Aorta (tissue), 5 donors: ENCODE measurements around the gene B4GALT7. TPM values are rescaled to one million over a fixed set of nuclear protein-coding genes. Genes with fewer than 3 reads are reported as not detected.
"Not testable (repeated sequence)": the region's sequence is repeated elsewhere in the genome, so short reads cannot be mapped to it uniquely, and the experiment has no call there.

Experiments
- ATAC-seq: fragments of 200-7000 bp; cut with Tn5 transposase; one replicate; pipeline ENCODE4 v1.9.1; 2022; ENCODE audit warnings: moderate library complexity; ENCODE audit not compliant: low FRiP score
- DNase-seq, 2 donors: peaks; one replicate each; pipeline ENCODE4 v3.0.0-alpha.2; 2020
- H3K27ac ChIP-seq, 2 donors: one replicate each; pipeline ENCODE4 v1.5.1; 2013; ENCODE audit warnings: low read length in 2 of 2, mild to moderate bottlenecking in 2 of 2, moderate library complexity in 2 of 2, control low read depth in 1 of 2, inconsistent platforms in 1 of 2, low read depth in 1 of 2
- H3K27me3 ChIP-seq, 2 donors: one replicate each; pipeline ENCODE4 v1.6.1; 2013; ENCODE audit warnings: control low read depth in 1 of 2, low read length in 1 of 2, mild to moderate bottlenecking in 1 of 2, moderate library complexity in 1 of 2; ENCODE audit not compliant: insufficient read depth in 2 of 2, control insufficient read depth in 1 of 2
- H3K36me3 ChIP-seq, 2 donors: one replicate each; pipeline ENCODE4 v1.6.1; 2013; ENCODE audit warnings: control low read depth in 1 of 2, low read length in 1 of 2, mild to moderate bottlenecking in 1 of 2; ENCODE audit not compliant: insufficient read depth in 2 of 2, control insufficient read depth in 1 of 2
- H3K4me1 ChIP-seq, 2 donors: one replicate each; pipeline ENCODE4 v1.6.1; 2013; ENCODE audit warnings: low read length in 2 of 2, control low read depth in 1 of 2, mild to moderate bottlenecking in 1 of 2, moderate library complexity in 1 of 2; ENCODE audit not compliant: insufficient read depth in 2 of 2, control insufficient read depth in 1 of 2
- H3K4me3 ChIP-seq, 2 donors: one replicate each; pipeline ENCODE4 v1.5.1; 2013; ENCODE audit warnings: low read length in 2 of 2, control low read depth in 1 of 2, mild to moderate bottlenecking in 1 of 2
- H3K9me3 ChIP-seq: one replicate; pipeline ENCODE4 v1.6.1; 2013; ENCODE audit warnings: mild to moderate bottlenecking, low read length; ENCODE audit not compliant: control insufficient read depth
- WGBS, 2 donors: extraction: QIAGEN DNeasy Blood & Tissue Kit; methylation state at CpG; one replicate each; pipeline ENCODE4 v1.1.7; 2013; 5-methylcytosine and 5-hydroxymethylcytosine counted together
- intact Hi-C, 2 donors: fragments of 100-400 bp; cut with DNase I; formaldehyde crosslinking; loops; one replicate each; pipeline versions ENCODE4 v1.14.2 to v1.15.0; 2022
- polyA plus RNA-seq, 2 donors: library from polyadenylated mRNA; stranded (reverse); fragments of 200-250 nt; gene quantifications; one replicate each; pipeline ENCODE4 v1.2.3, GENCODE V29; 2013
- total RNA-seq, 2 donors: library from RNA; stranded (reverse); fragmentation: NEBNext Ultra II Directional; extraction: Animal tissue kit (Norgen Biotek cat#: 25700); gene quantifications; one replicate each; pipeline ENCODE4 v1.2.1, GENCODE V29; 2021
- donor health status: healthy with polysubstance abuse.
- donor health status: Bipolar disorder and iron deficiency.
- donor health status: DM: no; HTN: no; CAD: no.
- donor health status: DM: no; HTN: no; CAD: no.
- donor health status: DM: yes; HTN: yes; CAD: no.

The B4GALT7 gene
- total and polyA plus RNA-seq, 4 donors = 18.9 to 36.8 (median 20.8) TPM

- H3K9me3 ChIP-seq, H3K4me3 ChIP-seq, ATAC-seq, H3K36me3 ChIP-seq, H3K27ac ChIP-seq, intact Hi-C loops, H3K27me3 ChIP-seq, DNase-seq, H3K4me1 ChIP-seq: not testable (repeated sequence)
- 97% methylated on average over 3 of the region's 3 CpGs for WGBS, 2 donors
These were observed 35.0 kb downstream of the B4GALT7 start for GRCh38 chr5:177634912-177635311.

GRCh38 chr5:177645462-177645861 is 45.5 kb downstream of the B4GALT7 start:
- H3K27ac ChIP-seq, intact Hi-C loops, H3K27me3 ChIP-seq, H3K4me1 ChIP-seq, H3K9me3 ChIP-seq, H3K4me3 ChIP-seq, DNase-seq, ATAC-seq, H3K36me3 ChIP-seq: not testable (repeated sequence)
- WGBS, 2 donors = no CpG with 5 or more reads among the region's 1 CpG

GRCh38 chr5:177651235-177651634 is 51.3 kb downstream of the B4GALT7 start:
- WGBS, 2 donors = 97 to 100% methylated on average over 1 to 2 of the region's 2 CpGs
- H3K4me1 ChIP-seq, H3K27ac ChIP-seq, H3K9me3 ChIP-seq, H3K4me3 ChIP-seq, H3K27me3 ChIP-seq, DNase-seq, intact Hi-C loops, H3K36me3 ChIP-seq, ATAC-seq: not testable (repeated sequence)

- ATAC-seq = not testable (repeated sequence)
These were observed 57.9 kb downstream of the B4GALT7 start for GRCh38 chr5:177657846-177658245.

GRCh38 chr5:177658542-177658941 is 58.6 kb downstream of the B4GALT7 start:
- WGBS, 2 donors = 62 to 91% methylated on average over 3 of the region's 3 CpGs
- ATAC-seq, H3K4me3 ChIP-seq, H3K36me3 ChIP-seq, DNase-seq, intact Hi-C loops, H3K27ac ChIP-seq, H3K4me1 ChIP-seq, H3K9me3 ChIP-seq, H3K27me3 ChIP-seq: not testable (repeated sequence)

More at GRCh38 chr5:177657846-177658245, 57.9 kb downstream of the B4GALT7 start:
- H3K4me1 ChIP-seq, intact Hi-C loops, H3K36me3 ChIP-seq, H3K9me3 ChIP-seq, H3K27me3 ChIP-seq, DNase-seq, H3K27ac ChIP-seq, H3K4me3 ChIP-seq: not testable (repeated sequence)
- 46% methylated on average over 2 of the region's 2 CpGs for WGBS, 2 donors

Other genes with a start within 250 kb of the B4GALT7 start
- gene LMAN2, start 248.5 kb upstream of the B4GALT7 start, total RNA-seq = 10 to 100 TPM; 86.2 to 89.0 TPM
- 100 to 1,000 TPM; 142 to 145 TPM for gene LMAN2, start 248.5 kb upstream of the B4GALT7 start, polyA plus RNA-seq
- gene RGS14, start 242.2 kb upstream of the B4GALT7 start, total RNA-seq = 10 to 100 TPM in 1 of 2 donors, 1 to 10 TPM in 1; 8.8 to 15.0 TPM
- 1 to 10 TPM; 5.7 to 9.4 TPM for gene RGS14, start 242.2 kb upstream of the B4GALT7 start, polyA plus RNA-seq
- gene SLC34A1, start 215.7 kb upstream of the B4GALT7 start, total RNA-seq = not detected
- gene SLC34A1, start 215.7 kb upstream of the B4GALT7 start, polyA plus RNA-seq = not detected
- not detected for gene PFN3, start 199.5 kb upstream of the B4GALT7 start, total RNA-seq
- gene PFN3, start 199.5 kb upstream of the B4GALT7 start, polyA plus RNA-seq = not detected
- gene F12, start 190.6 kb upstream of the B4GALT7 start, total RNA-seq = under 1 TPM; 0.23 to 0.33 TPM
- gene F12, start 190.6 kb upstream of the B4GALT7 start, polyA plus RNA-seq = 1 to 10 TPM in 1 of 2 donors, not detected in 1; 1.8 TPM
- 10 to 100 TPM; 26.8 to 27.6 TPM for gene GRK6, start 173.5 kb upstream of the B4GALT7 start, total RNA-seq
- 10 to 100 TPM; 13.0 to 14.1 TPM for gene GRK6, start 173.5 kb upstream of the B4GALT7 start, polyA plus RNA-seq
- gene PRR7, start 153.3 kb upstream of the B4GALT7 start, total RNA-seq = 1 to 10 TPM; 1.9 to 2.0 TPM
- gene PRR7, start 153.3 kb upstream of the B4GALT7 start, polyA plus RNA-seq = under 1 TPM in 1 of 2 donors, not detected in 1; 0.74 TPM
- 100 to 1,000 TPM in 1 of 2 donors, 10 to 100 TPM in 1; 66.3 to 140 TPM for gene DBN1, start 126.5 kb upstream of the B4GALT7 start, total RNA-seq
- 10 to 100 TPM; 23.7 to 68.9 TPM for gene DBN1, start 126.5 kb upstream of the B4GALT7 start, polyA plus RNA-seq
- gene PDLIM7, start 102.5 kb upstream of the B4GALT7 start, total RNA-seq = 100 to 1,000 TPM; 510 to 729 TPM
- 1,000 to 10,000 TPM in 1 of 2 donors, 100 to 1,000 TPM in 1; 184 to 1,248 TPM for gene PDLIM7, start 102.5 kb upstream of the B4GALT7 start, polyA plus RNA-seq
- 10 to 100 TPM; 15.0 to 21.6 TPM for gene DOK3, start 90.3 kb upstream of the B4GALT7 start, total RNA-seq
- gene DOK3, start 90.3 kb upstream of the B4GALT7 start, polyA plus RNA-seq = 1 to 10 TPM; 2.7 to 4.4 TPM
- gene DDX41, start 83.2 kb upstream of the B4GALT7 start, total RNA-seq = 10 to 100 TPM; 45.0 to 54.9 TPM
- 10 to 100 TPM; 46.5 to 95.4 TPM for gene DDX41, start 83.2 kb upstream of the B4GALT7 start, polyA plus RNA-seq
- 100 to 1,000 TPM in 1 of 2 donors, 10 to 100 TPM in 1; 67.5 to 113 TPM for gene FAM193B, start 45.6 kb upstream of the B4GALT7 start, total RNA-seq
- gene FAM193B, start 45.6 kb upstream of the B4GALT7 start, polyA plus RNA-seq = 100 to 1,000 TPM in 1 of 2 donors, 10 to 100 TPM in 1; 49.5 to 533 TPM
- gene TMED9, start 7.9 kb upstream of the B4GALT7 start, total RNA-seq = 100 to 1,000 TPM; 119 to 137 TPM
- gene TMED9, start 7.9 kb upstream of the B4GALT7 start, polyA plus RNA-seq = 100 to 1,000 TPM; 110 to 124 TPM
- gene FAM153A, start 182.8 kb downstream of the B4GALT7 start, total RNA-seq = 1 to 10 TPM in 1 of 2 donors, not detected in 1; 1.0 TPM
- gene FAM153A, start 182.8 kb downstream of the B4GALT7 start, polyA plus RNA-seq = under 1 TPM in 1 of 2 donors, not detected in 1; 0.13 TPM